Panc1 (cell line): ENCODE measurements around the gene TPI1. TPM values are rescaled to one million over a fixed set of nuclear protein-coding genes. Genes with fewer than 3 reads are reported as not detected.

Experiments
- ATAC-seq: fragments of 200-7000 bp; cut with Tn5 transposase; 2 replicates; pipeline ENCODE4 v1.9.1; 2020; ENCODE audit warnings: mild to moderate bottlenecking, moderate library complexity
- BruUV-seq: library from RNA; stranded (reverse); fragments of 400-500 nt; replicated peaks from 2 replicates; lab custom pipeline; 2021; lab: Mats Ljungman, UMichigan
- CTCF ChIA-PET: fragments of 300-600 bp; sonication (Branson Sonifier 250); formaldehyde crosslinking; loops from one replicate; lab custom pipeline; 2022; ENCODE audit warnings: antibody characterized with exemption; lab: Charles Lee
- POLR2A ChIA-PET: fragments of 300-600 bp; sonication (Branson Sonifier 250); formaldehyde crosslinking; loops from one replicate; lab custom pipeline; 2022; ENCODE audit warnings: antibody characterized with exemption; lab: Charles Lee
- DNase-seq: peaks from one replicate; pipeline ENCODE4 v3.0.0-alpha.2; 2010; ENCODE audit warnings: low read depth, low spot score
- H3K27ac ChIP-seq: 2 replicates; pipeline ENCODE4 v1.5.1; 2011; ENCODE audit warnings: mild to moderate bottlenecking, low read length, inconsistent platforms
- H3K27me3 ChIP-seq: fragments of 200-500 bp; sonication (Bioruptor generic); 2 replicates; pipeline ENCODE4 v1.6.0; 2014; ENCODE audit warnings: low read length, inconsistent platforms; ENCODE audit not compliant: control insufficient read depth, insufficient read depth
- H3K36me3 ChIP-seq: fragments of 200-500 bp; sonication (Bioruptor generic); 2 replicates; pipeline ENCODE4 v1.5.1; 2014; ENCODE audit warnings: inconsistent platforms, mild to moderate bottlenecking, low read length, moderate library complexity; ENCODE audit not compliant: control insufficient read depth, insufficient read depth
- H3K4me1 ChIP-seq: 2 replicates; pipeline ENCODE4 v1.5.1; 2011; ENCODE audit warnings: inconsistent platforms, mild to moderate bottlenecking, low read length, moderate library complexity; ENCODE audit not compliant: control insufficient read depth, insufficient read depth
- H3K4me3 ChIP-seq, 2 experiments: 2 replicates each; pipeline ENCODE4 v1.5.1; 2011 to 2012; ENCODE audit warnings: low read depth in 2 of 2, low read length in 2 of 2, mild to moderate bottlenecking in 2 of 2, inconsistent platforms in 1 of 2, moderate library complexity in 1 of 2
- H3K9me3 ChIP-seq: fragments of 200-500 bp; sonication (Bioruptor generic); 2 replicates; pipeline ENCODE4 v1.5.1; 2014; ENCODE audit warnings: low read depth, mild to moderate bottlenecking, inconsistent platforms, low read length, moderate library complexity; ENCODE audit not compliant: control insufficient read depth, insufficient read depth
- POLR2AphosphoS5 ChIP-seq: IDR thresholded peaks from 2 replicates; pipeline ENCODE4 v1.6.1; 2012; ENCODE audit warnings: mild to moderate bottlenecking, low read depth, low read length, moderate library complexity
- SIN3A ChIP-seq: IDR thresholded peaks from 2 replicates; pipeline ENCODE4 v1.6.1; 2012; ENCODE audit warnings: low read depth, mild to moderate bottlenecking, low read length, moderate library complexity, borderline replicate concordance; ENCODE audit not compliant: insufficient read depth
- TCF7L2 ChIP-seq: IDR thresholded peaks from 2 replicates; pipeline ENCODE4 v1.6.1; 2011; ENCODE audit warnings: mild to moderate bottlenecking, low read depth, low read length, inconsistent platforms
- in situ Hi-C: cut with HindIII; loops from 2 replicates; pipeline ENCODE4 v1.10.0; 2016; ENCODE audit warnings: low sequenced_read_pairs, low pct_unique_long_range_greater_than_20kb
- intact Hi-C: fragments of 100-400 bp; cut with micrococcal nuclease; formaldehyde crosslinking; loops from one replicate; pipeline ENCODE4 v1.10.0; 2022; ENCODE audit not compliant: unreplicated experiment
- total RNA-seq: library from RNA; stranded (reverse); gene quantifications from one replicate; pipeline ENCODE4 v1.2.1, GENCODE V29; 2021; ENCODE audit not compliant: unreplicated experiment
- TF ChIP-seq, protein P1 (sequence below), 2 experiments: IDR thresholded peaks; 2 replicates each; pipeline ENCODE4 v1.6.1; 2011 to 2012; ENCODE audit warnings: low read depth in 2 of 2, control low read depth in 1 of 2, low read length in 1 of 2, mild to moderate bottlenecking in 1 of 2, moderate library complexity in 1 of 2; ENCODE audit not compliant: insufficient read depth in 1 of 2
- TF ChIP-seq, protein P2 (sequence below): fragments of 450-650 bp; IDR thresholded peaks from 2 replicates; pipeline ENCODE4 v1.5.1; 2017; ENCODE audit warnings: mild to moderate bottlenecking

TPI1 gene
- total RNA-seq, 1 experiment from 2014 or later = 693 TPM

DNA sequence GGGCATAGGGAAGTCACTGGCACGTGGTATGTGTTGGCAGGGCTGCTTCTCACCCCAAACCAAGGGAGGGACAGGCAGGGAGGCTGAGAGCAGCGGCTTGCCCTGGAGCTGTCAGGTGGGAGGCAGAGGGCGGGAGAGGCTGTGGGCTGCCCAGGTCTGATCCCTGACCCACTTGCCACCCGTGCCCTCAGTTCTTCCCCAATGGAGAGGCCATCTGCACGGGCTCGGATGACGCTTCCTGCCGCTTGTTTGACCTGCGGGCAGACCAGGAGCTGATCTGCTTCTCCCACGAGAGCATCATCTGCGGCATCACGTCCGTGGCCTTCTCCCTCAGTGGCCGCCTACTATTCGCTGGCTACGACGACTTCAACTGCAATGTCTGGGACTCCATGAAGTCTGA lies 21.9 kb upstream of the TPI1 start:
- H3K36me3 ChIP-seq = peaks cover 7% of the 10 kb centered on the region
- H3K4me1 ChIP-seq = peaks cover 7% of the 10 kb centered on the region
- H3K27ac ChIP-seq = no peak overlapping the region
- ChIA-PET CTCF (no interaction called here), POLR2A (no interaction called here)
- no TSS peak for BruUV-seq
- TF ChIP-seq SIN3A (no peak), TCF7L2 (no peak), POLR2AphosphoS5 (no peak)
- TF ChIP-seq, protein P1, sequence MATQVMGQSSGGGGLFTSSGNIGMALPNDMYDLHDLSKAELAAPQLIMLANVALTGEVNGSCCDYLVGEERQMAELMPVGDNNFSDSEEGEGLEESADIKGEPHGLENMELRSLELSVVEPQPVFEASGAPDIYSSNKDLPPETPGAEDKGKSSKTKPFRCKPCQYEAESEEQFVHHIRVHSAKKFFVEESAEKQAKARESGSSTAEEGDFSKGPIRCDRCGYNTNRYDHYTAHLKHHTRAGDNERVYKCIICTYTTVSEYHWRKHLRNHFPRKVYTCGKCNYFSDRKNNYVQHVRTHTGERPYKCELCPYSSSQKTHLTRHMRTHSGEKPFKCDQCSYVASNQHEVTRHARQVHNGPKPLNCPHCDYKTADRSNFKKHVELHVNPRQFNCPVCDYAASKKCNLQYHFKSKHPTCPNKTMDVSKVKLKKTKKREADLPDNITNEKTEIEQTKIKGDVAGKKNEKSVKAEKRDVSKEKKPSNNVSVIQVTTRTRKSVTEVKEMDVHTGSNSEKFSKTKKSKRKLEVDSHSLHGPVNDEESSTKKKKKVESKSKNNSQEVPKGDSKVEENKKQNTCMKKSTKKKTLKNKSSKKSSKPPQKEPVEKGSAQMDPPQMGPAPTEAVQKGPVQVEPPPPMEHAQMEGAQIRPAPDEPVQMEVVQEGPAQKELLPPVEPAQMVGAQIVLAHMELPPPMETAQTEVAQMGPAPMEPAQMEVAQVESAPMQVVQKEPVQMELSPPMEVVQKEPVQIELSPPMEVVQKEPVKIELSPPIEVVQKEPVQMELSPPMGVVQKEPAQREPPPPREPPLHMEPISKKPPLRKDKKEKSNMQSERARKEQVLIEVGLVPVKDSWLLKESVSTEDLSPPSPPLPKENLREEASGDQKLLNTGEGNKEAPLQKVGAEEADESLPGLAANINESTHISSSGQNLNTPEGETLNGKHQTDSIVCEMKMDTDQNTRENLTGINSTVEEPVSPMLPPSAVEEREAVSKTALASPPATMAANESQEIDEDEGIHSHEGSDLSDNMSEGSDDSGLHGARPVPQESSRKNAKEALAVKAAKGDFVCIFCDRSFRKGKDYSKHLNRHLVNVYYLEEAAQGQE (IDR thresholded peaks at IDR 0.05; ENCODE audit: insufficient read depth in 1 of 2, low read depth in 2 of 2, low read length in 1 of 2) = no peak
- TF ChIP-seq, protein P2, sequence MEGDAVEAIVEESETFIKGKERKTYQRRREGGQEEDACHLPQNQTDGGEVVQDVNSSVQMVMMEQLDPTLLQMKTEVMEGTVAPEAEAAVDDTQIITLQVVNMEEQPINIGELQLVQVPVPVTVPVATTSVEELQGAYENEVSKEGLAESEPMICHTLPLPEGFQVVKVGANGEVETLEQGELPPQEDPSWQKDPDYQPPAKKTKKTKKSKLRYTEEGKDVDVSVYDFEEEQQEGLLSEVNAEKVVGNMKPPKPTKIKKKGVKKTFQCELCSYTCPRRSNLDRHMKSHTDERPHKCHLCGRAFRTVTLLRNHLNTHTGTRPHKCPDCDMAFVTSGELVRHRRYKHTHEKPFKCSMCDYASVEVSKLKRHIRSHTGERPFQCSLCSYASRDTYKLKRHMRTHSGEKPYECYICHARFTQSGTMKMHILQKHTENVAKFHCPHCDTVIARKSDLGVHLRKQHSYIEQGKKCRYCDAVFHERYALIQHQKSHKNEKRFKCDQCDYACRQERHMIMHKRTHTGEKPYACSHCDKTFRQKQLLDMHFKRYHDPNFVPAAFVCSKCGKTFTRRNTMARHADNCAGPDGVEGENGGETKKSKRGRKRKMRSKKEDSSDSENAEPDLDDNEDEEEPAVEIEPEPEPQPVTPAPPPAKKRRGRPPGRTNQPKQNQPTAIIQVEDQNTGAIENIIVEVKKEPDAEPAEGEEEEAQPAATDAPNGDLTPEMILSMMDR = no peak
- no peaks in the 10 kb centered on the region for H3K27me3 ChIP-seq
- intact Hi-C loops = no loop called here
- in situ Hi-C loops = no loop called here
- no peaks in the 10 kb centered on the region for H3K9me3 ChIP-seq
- H3K4me3 ChIP-seq = no peak overlapping the region
- ATAC-seq (no peak; the same call in 1 of the 2 replicates), DNase-seq (no peak)

DNA sequence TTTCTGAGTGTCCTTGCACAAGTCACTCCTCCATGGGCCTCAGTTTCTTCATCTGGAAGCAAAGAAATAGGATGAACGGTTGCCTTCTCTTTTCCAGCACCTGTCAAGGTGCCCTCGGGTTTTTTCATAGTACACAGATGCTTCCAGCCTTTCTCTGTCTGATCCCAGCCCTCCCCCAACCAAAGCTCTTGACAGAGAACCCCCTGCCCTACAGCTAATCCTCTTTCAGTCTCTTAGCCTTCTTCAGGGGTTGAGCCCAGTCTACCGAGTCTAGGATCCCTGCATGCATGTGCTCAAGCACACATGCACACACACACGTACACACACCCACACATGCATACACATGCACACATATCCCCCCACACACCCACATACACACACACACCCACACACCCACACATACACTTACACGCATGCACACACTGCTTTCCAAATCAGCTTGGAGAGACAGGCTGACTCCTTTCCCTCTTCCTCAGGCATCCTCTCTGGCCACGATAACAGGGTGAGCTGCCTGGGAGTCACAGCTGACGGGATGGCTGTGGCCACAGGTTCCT lies 20.9 kb upstream of the TPI1 start:
- H3K9me3 ChIP-seq = no peaks in the 10 kb centered on the region
- H3K4me1 ChIP-seq = peaks cover 7% of the 10 kb centered on the region
- H3K4me3 ChIP-seq = no peak overlapping the region
- ChIA-PET CTCF (no interaction called here), POLR2A (no interaction called here)
- no peak overlapping the region for H3K27ac ChIP-seq
- ATAC-seq (no peak), DNase-seq (no peak)
- intact Hi-C loops = no loop called here
- in situ Hi-C loops = no loop called here
- H3K27me3 ChIP-seq = no peaks in the 10 kb centered on the region
- peaks cover 10% of the 10 kb centered on the region for H3K36me3 ChIP-seq
- BruUV-seq = no TSS peak
- TF ChIP-seq, protein P1 (IDR thresholded peaks at IDR 0.05; ENCODE audit: insufficient read depth in 1 of 2, low read depth in 2 of 2, low read length in 1 of 2) = no peak
- TF ChIP-seq POLR2AphosphoS5 (no peak), TCF7L2 (no peak), SIN3A (no peak)
- TF ChIP-seq, protein P2 = no peak
